Mesodermal cell (in vitro differentiated cells): Measurements from ENCODE around the gene COL23A1.
A peak's percentile ranks its signal among the peaks of the same experiment; 100 is the strongest.
"Not testable (repeated sequence)": the region's sequence is repeated elsewhere in the genome, so short reads cannot be mapped to it uniquely, and the experiment has no call there.

Experiments used
- H3K27ac ChIP-seq: 2 replicates; pipeline ENCODE4 v1.7.0; 2013; ENCODE audit warnings: mild to moderate bottlenecking, low read depth, low read length, moderate library complexity; ENCODE audit not compliant: severe bottlenecking
- H3K36me3 ChIP-seq: 2 replicates; pipeline ENCODE4 v1.7.1; 2013; ENCODE audit warnings: mild to moderate bottlenecking, low read length, moderate library complexity; ENCODE audit not compliant: control insufficient read depth, insufficient read depth
- H3K4me1 ChIP-seq: one replicate; pipeline ENCODE4 v1.7.1; 2013; ENCODE audit warnings: mild to moderate bottlenecking, low read length; ENCODE audit not compliant: insufficient read depth, control insufficient read depth, poor library complexity, severe bottlenecking
- H3K4me3 ChIP-seq: 2 replicates; pipeline ENCODE4 v1.7.0; 2013; ENCODE audit warnings: low read length, control low read depth, mild to moderate bottlenecking; ENCODE audit not compliant: insufficient read depth, poor library complexity, severe bottlenecking; ENCODE audit errors: extremely low read depth
- H3K9me3 ChIP-seq: 2 replicates; pipeline ENCODE4 v1.7.1; 2013; ENCODE audit warnings: mild to moderate bottlenecking, low read length, moderate library complexity; ENCODE audit not compliant: control insufficient read depth
- WGBS, 2 experiments: methylation state at CpG; one replicate each; pipeline ENCODE4 v1.1.5; 2013; ENCODE audit warnings: missing lambda C conversion rate in 2 of 2; ENCODE audit not compliant: insufficient coverage in 2 of 2; 5-methylcytosine and 5-hydroxymethylcytosine counted together

The COL23A1 gene

DNA sequence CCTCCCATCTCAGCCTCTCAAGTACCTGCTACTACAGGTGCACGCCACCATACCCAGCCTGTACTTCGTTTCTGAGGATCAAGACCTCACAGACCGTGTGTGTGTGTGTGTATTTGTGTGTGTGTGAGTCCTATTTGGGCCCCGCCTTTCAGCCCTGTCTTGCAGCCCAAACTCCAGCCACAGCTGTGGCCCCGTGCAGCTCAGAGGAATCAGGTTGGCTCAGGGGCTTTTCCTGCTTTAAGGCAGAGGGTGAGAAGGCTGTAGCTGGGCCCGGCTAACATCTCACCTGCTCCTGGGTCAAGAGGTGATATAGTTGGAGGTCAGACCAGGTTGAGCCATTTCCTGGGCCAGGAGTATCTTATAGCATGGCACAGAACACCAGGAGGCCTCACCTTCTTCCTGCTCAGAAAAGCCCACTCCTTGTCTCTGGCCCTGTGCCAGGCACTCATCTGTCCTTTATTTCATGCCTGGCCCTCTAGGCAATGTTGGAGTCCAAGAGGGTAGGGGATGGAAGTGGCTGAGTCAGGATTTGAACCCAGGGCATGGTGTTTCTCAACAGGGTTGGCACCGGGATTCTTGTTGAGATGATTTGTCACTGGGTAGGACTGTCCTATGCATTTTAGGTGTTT, 356.0 kb downstream of the COL23A1 start:
- WGBS, 2 experiments, result 88 to 92% methylated on average over 2 to 4 of the region's 7 CpGs
- no peak overlapping the region for H3K4me3 ChIP-seq
- H3K9me3 ChIP-seq, result no peaks in the 10 kb centered on the region

DNA sequence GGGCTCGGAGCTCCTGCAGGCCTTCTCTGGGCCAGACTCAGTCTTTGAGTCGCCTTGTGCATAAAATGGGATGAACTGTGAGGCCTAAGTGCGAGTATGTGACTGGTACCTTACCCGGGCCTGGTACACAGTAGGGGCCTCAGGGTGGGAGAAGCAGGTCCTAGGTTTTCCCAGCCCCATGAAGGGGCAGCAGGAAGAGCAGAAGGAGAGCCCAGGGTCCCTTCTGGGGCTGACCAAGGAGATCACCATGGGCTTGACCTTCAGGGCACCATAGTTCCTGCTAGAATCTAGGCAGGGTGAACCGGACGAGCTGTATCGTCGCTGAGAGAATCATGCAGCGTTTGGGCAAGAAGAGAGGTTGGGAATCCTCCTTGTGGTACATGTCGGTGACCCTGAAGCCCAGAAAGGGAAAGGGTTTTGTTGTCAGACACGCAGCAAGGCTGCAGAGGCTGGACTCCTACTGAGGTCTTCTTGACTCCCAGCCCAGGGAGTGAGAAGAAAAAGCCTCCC, 357.2 kb downstream of the COL23A1 start:
- Histone ChIP-seq H3K4me1 (peaks cover 10% of the 10 kb centered on the region), H3K9me3 (peaks cover 4% of the 10 kb centered on the region), H3K4me3 (peak overlapping the region; percentile 78), H3K27ac (peak overlapping the region; percentile 87), H3K36me3 (peaks cover 35% of the 10 kb centered on the region)
- WGBS, 2 experiments, result 72 to 76% methylated on average over 8 to 11 of the region's 11 CpGs

More for the DNA sequence above, 356.0 kb downstream of the COL23A1 start:
- Histone ChIP-seq H3K4me1 (peaks cover 14% of the 10 kb centered on the region), H3K36me3 (peaks cover 23% of the 10 kb centered on the region), H3K27ac (no peak overlapping the region)

DNA sequence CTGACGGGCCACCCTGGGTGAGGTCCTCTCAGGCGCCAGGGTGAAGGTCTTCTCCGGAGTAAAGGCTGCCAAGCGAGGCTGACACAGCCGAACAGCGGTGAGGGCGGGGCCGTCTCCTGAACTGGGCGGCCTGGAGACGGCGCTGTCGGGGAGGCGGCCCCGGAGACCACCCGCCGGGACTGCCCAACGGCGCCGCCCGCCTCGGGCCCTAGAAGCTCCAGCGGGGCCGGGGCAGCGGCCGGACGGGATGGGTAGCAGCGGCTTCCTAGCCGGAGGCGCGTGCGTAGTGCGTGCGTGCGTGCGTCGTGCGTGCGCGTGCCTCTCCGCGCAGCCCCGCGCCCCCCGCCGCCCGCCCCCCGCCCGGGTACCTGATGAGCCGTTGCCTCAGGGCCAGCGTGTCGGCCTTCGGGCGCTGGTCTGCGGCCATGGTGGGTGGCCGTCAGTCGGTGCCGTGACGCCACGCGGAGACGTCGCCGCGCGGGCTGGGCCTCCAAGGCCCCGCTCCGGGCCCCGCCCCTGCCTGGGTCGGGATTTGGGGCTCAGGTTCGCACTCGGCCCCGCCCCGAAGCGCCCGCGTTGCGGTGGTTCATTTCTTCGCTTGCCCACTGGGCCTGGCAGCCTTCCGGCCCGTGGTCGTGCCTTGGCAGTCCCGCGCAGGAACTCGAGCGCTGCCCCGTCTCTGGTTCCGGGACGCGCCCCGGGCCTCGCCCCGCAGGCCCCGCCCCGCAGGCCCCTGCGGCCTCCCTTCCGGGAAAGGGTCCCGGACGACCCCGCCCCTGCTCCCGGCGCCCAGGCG, 357.9 kb downstream of the COL23A1 start, which contains the start of gene PHYKPL:
TSS of gene PHYKPL (minus strand) at position 679 of the 796 bp plus-strand sequence. CDS start at position 427, 252 bp downstream.
- Histone ChIP-seq H3K36me3 (peaks cover 42% of the 10 kb centered on the region), H3K9me3 (peaks cover 6% of the 10 kb centered on the region), H3K4me1 (peaks cover 10% of the 10 kb centered on the region), H3K4me3 (peak within 1 kb of the TSS; percentile 78), H3K27ac (peak within 1 kb of the TSS; percentile 87)
- 1% methylated on average over 76 to 92 of the region's 102 CpGs for WGBS, 2 experiments

DNA sequence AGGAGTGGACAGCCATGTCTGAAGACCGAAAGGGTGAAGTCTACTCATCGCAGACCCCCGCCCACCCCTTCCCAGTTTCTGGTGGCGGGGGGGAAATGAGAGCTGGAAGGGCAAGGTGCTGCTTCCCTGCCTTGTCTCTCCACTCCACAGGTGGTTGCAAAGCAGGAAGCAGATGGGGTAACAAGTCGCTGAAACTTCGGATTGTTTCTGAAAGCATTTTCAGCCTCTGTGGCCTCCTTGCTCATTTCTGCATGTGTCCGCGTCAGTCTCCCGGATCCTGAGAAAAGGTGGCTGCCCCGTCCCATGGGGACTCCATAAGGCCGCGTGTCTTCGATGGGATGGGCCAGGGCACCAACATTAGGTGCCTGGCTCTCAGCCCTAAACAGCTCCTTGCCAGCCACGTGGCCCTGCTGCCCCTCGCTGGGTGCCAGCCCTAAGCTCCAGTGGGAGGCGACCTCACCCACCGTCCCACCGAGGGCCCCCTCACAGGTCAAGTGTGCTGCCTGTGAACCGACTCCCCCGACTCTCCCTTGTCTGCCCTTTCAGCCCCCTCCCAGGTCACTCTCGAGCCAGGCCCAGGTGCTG, 358.6 kb downstream of the COL23A1 start:
- Histone ChIP-seq H3K4me1 (peaks cover 10% of the 10 kb centered on the region), H3K4me3 (peak overlapping the region; percentile 78), H3K9me3 (peaks cover 11% of the 10 kb centered on the region), H3K27ac (peak overlapping the region; percentile 87), H3K36me3 (peaks cover 49% of the 10 kb centered on the region)
- 41 to 44% methylated on average over 19 to 21 of the region's 21 CpGs for WGBS, 2 experiments

DNA sequence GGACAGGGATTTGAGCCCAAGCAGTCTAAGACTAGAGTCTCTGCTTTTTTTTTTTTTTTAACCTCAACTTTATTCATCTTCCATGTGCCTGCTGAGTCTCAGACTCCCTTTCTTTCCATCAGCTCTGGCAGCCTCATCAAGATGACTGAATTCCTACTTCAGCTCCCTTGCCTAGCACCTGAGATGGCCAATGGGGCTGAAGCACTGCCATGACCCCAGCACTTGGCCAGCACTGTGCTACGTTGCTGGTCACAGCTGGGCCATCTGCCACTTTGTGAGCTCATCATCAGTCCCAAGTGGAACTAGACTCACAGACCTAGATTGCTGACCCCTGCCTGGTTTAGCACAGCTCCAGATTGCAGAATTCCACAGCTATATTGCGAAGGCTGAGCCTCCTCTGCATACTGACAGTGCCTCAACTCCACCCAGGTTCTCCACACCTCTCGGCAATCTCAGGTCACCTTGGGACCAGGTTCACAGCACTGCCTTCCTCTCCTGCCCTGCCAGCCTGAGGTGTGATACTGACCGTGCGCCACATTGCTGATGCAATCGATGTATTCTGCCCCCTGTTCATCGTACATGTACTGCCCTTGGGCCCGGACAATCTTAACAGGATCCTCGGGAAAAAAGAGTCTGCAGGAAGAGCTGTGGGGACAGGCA, 359.2 kb downstream of the COL23A1 start:
- H3K27ac ChIP-seq, result no peak overlapping the region
- H3K4me3 ChIP-seq, result peak overlapping the region; percentile 78
- H3K4me1 ChIP-seq, result peaks cover 10% of the 10 kb centered on the region
- peaks cover 54% of the 10 kb centered on the region for H3K36me3 ChIP-seq
- 97 to 98% methylated on average over 5 to 9 of the region's 9 CpGs for WGBS, 2 experiments
- peaks cover 11% of the 10 kb centered on the region for H3K9me3 ChIP-seq

DNA sequence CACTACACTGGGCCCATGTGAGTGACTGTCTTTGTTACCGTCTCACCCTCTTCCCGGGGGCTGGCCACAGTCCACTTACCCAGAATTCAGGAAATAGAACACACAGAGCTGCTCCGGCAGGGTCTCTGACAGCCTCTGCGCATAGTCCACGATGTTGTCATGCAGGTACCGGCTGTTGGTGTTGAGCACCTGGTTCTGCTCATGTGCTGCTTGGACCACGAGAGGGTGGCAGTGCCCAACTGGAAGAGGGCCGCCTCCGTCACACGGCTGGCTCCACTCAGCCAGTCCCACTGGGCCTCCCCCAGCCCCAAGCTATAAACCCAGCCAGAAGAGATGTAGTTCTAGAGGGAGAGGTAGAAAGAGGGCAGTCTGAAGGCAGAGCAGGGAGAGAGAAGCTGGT, 360.3 kb downstream of the COL23A1 start:
- H3K36me3 ChIP-seq, result peaks cover 64% of the 10 kb centered on the region
- no peak overlapping the region for H3K27ac ChIP-seq
- H3K4me3 ChIP-seq, result no peak overlapping the region
- peaks cover 11% of the 10 kb centered on the region for H3K9me3 ChIP-seq
- H3K4me1 ChIP-seq, result peaks cover 10% of the 10 kb centered on the region
- WGBS, 2 experiments, result 98% methylated on average over 7 to 9 of the region's 10 CpGs

DNA sequence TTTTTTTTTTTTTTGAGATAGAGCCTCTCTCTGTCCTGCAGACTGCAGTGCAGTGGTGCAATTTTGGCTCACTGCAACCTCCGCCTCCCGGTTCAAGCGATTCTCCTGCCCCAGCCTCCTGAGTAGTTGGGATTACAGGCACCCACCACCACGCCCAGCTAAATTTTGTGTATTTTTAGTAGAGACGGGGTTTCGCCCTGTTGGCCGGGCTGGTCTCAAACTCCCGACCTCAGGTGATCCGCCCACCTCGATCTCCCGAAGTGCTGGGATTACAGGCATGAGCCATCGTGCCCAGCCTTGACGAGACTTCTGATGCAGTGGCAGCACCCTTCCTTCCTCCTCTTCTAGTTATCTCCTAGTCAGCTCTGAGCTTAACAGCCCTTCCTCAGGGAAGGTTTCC, 361.1 kb downstream of the COL23A1 start:
- peaks cover 72% of the 10 kb centered on the region for H3K36me3 ChIP-seq
- H3K27ac ChIP-seq, H3K4me3 ChIP-seq: not testable (repeated sequence)
- H3K9me3 ChIP-seq, result peaks cover 11% of the 10 kb centered on the region
- WGBS, 2 experiments, result 95 to 99% methylated on average over 8 to 9 of the region's 13 CpGs
- H3K4me1 ChIP-seq, result peaks cover 10% of the 10 kb centered on the region

DNA sequence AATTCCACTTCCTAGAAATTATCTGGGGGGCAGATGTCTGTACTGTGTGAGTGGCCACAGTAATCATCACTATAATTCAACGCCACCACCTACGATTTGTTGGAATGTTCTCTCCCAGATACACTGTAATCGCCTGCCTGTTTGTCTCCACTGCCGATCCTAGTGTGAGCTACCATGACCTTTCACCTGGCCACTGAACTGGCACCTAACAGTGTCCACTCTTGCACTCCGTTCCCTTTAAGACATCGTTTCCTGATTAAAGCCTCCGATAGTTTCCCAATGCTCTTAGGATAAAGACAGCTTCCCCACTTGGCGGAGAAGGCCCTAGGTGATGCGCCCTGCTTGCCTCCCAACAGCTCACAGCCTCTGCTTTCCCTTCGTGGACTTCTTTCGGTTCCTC, 361.6 kb downstream of the COL23A1 start:
- Histone ChIP-seq H3K4me3 (no peak overlapping the region), H3K4me1 (peaks cover 10% of the 10 kb centered on the region), H3K9me3 (peaks cover 11% of the 10 kb centered on the region), H3K36me3 (peaks cover 76% of the 10 kb centered on the region), H3K27ac (no peak overlapping the region)
- 92 to 98% methylated on average over 11 of the region's 11 CpGs for WGBS, 2 experiments

DNA sequence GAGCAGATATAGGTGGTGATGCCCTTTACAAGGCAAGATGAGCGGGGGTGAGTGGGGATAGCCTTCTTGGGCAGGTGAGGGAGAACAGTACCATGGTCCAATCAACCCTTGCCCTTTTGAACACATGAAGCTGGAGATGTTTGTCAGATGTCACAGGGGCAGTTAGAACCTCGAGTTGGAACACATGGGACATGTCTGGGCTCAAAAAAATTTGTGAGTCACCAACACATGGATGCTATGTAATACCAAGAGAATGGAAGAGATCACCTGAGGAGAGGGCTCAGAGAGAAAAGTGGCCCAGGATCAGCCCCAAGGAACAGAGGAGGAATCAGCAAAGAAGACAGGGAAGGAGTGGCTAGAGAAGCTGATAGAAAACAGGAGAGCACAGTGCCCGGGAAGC, 362.3 kb downstream of the COL23A1 start:
- no peak overlapping the region for H3K4me3 ChIP-seq
- H3K9me3 ChIP-seq, result peaks cover 11% of the 10 kb centered on the region
- H3K4me1 ChIP-seq, result peaks cover 10% of the 10 kb centered on the region
- H3K36me3 ChIP-seq, result peaks cover 81% of the 10 kb centered on the region
- 96 to 100% methylated on average over 2 to 3 of the region's 3 CpGs for WGBS, 2 experiments
- H3K27ac ChIP-seq, result no peak overlapping the region

DNA sequence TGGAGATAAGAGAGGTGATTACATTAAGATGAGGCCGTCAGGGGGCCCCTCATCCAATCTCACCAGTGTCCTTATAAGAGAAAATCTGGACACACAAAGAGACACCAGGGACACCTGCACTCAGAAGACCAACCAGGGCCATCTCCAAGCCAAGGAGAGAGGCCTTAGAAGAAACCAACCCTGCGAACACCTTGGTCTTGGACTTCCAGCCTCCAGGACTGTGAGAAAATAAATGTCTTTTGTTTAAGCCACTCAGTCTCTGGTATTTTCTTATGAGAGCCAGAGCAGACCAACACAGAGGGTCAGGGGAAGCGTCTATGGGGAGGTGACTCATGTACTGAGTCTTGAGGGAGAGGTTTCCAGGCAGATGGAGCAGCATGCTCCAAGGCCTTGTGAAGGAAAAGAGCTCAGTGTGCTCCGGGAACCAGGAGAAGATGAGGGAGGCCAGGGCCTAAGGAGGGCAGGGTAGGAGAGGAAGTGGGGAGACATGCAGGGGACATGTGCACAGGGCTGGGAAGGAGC, 363.0 kb downstream of the COL23A1 start:
- H3K4me3 ChIP-seq, result no peak overlapping the region
- peaks cover 85% of the 10 kb centered on the region for H3K36me3 ChIP-seq
- no peak overlapping the region for H3K27ac ChIP-seq
- peaks cover 10% of the 10 kb centered on the region for H3K4me1 ChIP-seq
- 80 to 83% methylated on average over 4 of the region's 4 CpGs for WGBS, 2 experiments
- H3K9me3 ChIP-seq, result peaks cover 11% of the 10 kb centered on the region
